Measurements from ENCODE around the gene CBLB.

The CBLB gene

DNA sequence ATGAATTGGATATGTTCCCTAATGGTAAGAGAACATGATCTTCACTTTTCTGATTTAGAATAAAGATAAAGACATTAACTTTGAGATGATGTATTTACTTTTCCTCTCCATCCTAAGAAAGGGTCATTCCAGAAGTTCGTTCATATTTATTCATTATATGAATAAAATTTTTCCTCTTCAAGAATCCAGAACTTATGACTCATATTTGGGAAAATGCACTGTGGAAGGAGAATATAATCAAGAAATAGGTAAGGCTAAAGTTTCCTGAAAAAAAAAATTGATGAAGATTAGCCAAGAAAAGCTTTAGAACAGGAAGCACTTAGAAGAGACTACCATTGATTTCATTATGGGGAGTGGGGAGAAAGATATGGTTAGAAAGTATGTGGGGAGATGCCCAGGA is 36.5 kb upstream of the CBLB start:
- TF ChIP-seq, protein P1, sequence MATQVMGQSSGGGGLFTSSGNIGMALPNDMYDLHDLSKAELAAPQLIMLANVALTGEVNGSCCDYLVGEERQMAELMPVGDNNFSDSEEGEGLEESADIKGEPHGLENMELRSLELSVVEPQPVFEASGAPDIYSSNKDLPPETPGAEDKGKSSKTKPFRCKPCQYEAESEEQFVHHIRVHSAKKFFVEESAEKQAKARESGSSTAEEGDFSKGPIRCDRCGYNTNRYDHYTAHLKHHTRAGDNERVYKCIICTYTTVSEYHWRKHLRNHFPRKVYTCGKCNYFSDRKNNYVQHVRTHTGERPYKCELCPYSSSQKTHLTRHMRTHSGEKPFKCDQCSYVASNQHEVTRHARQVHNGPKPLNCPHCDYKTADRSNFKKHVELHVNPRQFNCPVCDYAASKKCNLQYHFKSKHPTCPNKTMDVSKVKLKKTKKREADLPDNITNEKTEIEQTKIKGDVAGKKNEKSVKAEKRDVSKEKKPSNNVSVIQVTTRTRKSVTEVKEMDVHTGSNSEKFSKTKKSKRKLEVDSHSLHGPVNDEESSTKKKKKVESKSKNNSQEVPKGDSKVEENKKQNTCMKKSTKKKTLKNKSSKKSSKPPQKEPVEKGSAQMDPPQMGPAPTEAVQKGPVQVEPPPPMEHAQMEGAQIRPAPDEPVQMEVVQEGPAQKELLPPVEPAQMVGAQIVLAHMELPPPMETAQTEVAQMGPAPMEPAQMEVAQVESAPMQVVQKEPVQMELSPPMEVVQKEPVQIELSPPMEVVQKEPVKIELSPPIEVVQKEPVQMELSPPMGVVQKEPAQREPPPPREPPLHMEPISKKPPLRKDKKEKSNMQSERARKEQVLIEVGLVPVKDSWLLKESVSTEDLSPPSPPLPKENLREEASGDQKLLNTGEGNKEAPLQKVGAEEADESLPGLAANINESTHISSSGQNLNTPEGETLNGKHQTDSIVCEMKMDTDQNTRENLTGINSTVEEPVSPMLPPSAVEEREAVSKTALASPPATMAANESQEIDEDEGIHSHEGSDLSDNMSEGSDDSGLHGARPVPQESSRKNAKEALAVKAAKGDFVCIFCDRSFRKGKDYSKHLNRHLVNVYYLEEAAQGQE (IDR thresholded peaks at IDR 0.05; ENCODE audit: insufficient read depth in 1 of 2, low read depth in 2 of 2, low read length in 2 of 2): no peak
- TF ChIP-seq TAF1 (IDR thresholded peaks at IDR 0.05; ENCODE audit: borderline replicate concordance, insufficient read depth, low read length) (no peak), SIN3A (IDR thresholded peaks at IDR 0.05; ENCODE audit: borderline replicate concordance, insufficient read depth, low read length) (no peak), POLR2AphosphoS5 (IDR thresholded peaks at IDR 0.05; ENCODE audit: low read depth, low read length) (no peak), FOXP2 (optimal IDR thresholded peaks at IDR 0.05; ENCODE audit: borderline replicate concordance, extremely low read depth, extremely low read length, insufficient read depth) (no peak)

DNA sequence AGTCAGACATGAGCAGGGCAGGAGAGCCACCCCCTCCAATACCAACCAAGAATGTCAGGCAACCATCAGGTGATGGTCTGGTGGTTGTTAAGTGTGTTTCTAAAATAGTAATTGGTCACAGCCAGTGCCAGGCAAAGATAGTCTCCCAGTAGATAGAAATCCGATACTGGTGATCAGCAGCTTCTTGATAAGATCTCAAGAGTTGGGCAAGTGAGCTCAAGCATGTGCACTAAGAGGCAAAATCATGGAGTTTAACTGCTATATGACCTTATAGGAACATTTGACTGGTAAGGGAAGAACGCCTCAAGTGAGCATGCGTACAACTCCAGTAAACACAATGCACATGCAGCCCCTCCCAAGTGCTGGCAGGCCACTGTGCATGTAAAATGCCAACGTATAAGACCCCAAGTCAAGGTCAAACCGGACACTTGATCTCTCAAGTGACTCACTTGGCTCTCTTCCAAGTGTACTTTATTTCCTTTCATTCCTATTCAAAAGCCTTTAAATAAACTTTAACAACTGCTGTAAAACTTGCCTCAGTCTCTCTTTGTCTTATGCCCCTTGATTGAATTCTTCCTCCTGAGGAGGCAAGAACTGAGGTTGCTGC is 36.0 kb upstream of the CBLB start:
- TF ChIP-seq SIN3A (IDR thresholded peaks at IDR 0.05; ENCODE audit: borderline replicate concordance, insufficient read depth, low read length): no peak
- TF ChIP-seq, protein P1 (IDR thresholded peaks at IDR 0.05; ENCODE audit: insufficient read depth in 1 of 2, low read depth in 2 of 2, low read length in 2 of 2): no peak
- TF ChIP-seq TAF1 (IDR thresholded peaks at IDR 0.05; ENCODE audit: borderline replicate concordance, insufficient read depth, low read length): no peak
- no peak for TF ChIP-seq POLR2AphosphoS5 (IDR thresholded peaks at IDR 0.05; ENCODE audit: low read depth, low read length)
- no peak for TF ChIP-seq FOXP2 (optimal IDR thresholded peaks at IDR 0.05; ENCODE audit: borderline replicate concordance, extremely low read depth, extremely low read length, insufficient read depth)

DNA sequence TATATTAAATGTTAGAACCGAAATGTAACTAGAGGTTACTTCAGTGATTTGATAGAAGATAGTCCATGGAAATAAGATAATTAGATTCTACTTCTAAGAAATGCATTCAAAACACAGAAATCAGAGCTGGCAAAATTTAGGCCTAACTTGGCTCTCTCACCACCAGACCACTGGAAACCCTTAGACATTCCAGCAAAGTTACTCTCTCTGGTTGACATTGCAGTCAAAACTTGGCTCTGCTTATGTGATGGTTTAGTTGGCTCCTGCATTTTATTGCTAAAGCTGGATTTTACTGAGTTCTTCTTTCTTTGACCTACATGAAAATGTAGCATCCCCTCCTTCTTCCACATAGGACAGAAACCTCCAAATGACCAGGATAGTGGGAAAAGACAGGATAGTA is 35.4 kb upstream of the CBLB start:
- TF ChIP-seq, protein P1 (IDR thresholded peaks at IDR 0.05; ENCODE audit: insufficient read depth in 1 of 2, low read depth in 2 of 2, low read length in 2 of 2): no peak
- no peak for TF ChIP-seq SIN3A (IDR thresholded peaks at IDR 0.05; ENCODE audit: borderline replicate concordance, insufficient read depth, low read length)
- TF ChIP-seq FOXP2 (optimal IDR thresholded peaks at IDR 0.05; ENCODE audit: borderline replicate concordance, extremely low read depth, extremely low read length, insufficient read depth): no peak
- no peak for TF ChIP-seq TAF1 (IDR thresholded peaks at IDR 0.05; ENCODE audit: borderline replicate concordance, insufficient read depth, low read length)
- TF ChIP-seq POLR2AphosphoS5 (IDR thresholded peaks at IDR 0.05; ENCODE audit: low read depth, low read length): no peak

DNA sequence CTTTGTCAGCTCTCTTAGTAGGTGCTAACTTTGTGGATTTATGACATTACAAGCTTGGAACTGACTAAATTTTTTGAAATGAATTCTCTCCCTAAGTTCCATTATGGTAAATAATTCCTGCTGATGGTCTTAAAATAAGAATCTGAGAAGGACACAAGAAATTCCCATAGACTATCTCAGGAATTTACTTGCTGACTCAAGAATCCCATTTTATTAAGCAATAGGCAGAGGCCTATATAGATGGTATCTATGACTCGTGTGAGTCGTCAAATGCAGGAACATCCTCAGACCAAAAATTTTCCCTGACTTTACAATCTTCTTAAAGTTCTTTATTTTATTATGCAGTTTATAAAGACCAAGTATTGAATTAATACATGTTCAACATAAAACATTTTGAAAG is 30.7 kb upstream of the CBLB start:
- TF ChIP-seq, protein P1 (IDR thresholded peaks at IDR 0.05; ENCODE audit: insufficient read depth in 1 of 2, low read depth in 2 of 2, low read length in 2 of 2): no peak
- TF ChIP-seq SIN3A (IDR thresholded peaks at IDR 0.05; ENCODE audit: borderline replicate concordance, insufficient read depth, low read length) (no peak), FOXP2 (optimal IDR thresholded peaks at IDR 0.05; ENCODE audit: borderline replicate concordance, extremely low read depth, extremely low read length, insufficient read depth) (no peak), TAF1 (IDR thresholded peaks at IDR 0.05; ENCODE audit: borderline replicate concordance, insufficient read depth, low read length) (no peak), POLR2AphosphoS5 (IDR thresholded peaks at IDR 0.05; ENCODE audit: low read depth, low read length) (no peak)
